Dendritic cell treated with granulocyte-macrophage colony-stimulating factor and Interleukin-4, amounts not matched to agents 40 ng/mL and 50 ng/mL, for 4 days (primary cell): ENCODE results near the gene GPR156.
"Not testable (repeated sequence)": the region's sequence is repeated elsewhere in the genome, so short reads cannot be mapped to it uniquely, and the experiment has no call there.

Experiments
- H3K27ac Mint-ChIP-seq: one replicate; pipeline ENCODE4 v1.8.0; 2022; ENCODE audit warnings: mild to moderate bottlenecking, mixed read lengths
- H3K27me3 Mint-ChIP-seq: one replicate; pipeline ENCODE4 v1.8.0; 2022; ENCODE audit warnings: mild to moderate bottlenecking, mixed read lengths
- H3K36me3 Mint-ChIP-seq: one replicate; pipeline ENCODE4 v1.8.0; 2022; ENCODE audit warnings: low read depth, mixed read lengths
- H3K4me1 Mint-ChIP-seq: one replicate; pipeline ENCODE4 v1.8.0; 2022; ENCODE audit warnings: low read depth, mixed read lengths
- H3K4me3 Mint-ChIP-seq: one replicate; pipeline ENCODE4 v1.8.0; 2022; ENCODE audit warnings: mild to moderate bottlenecking, moderate library complexity, mixed read lengths
- H3K9me3 Mint-ChIP-seq: one replicate; pipeline ENCODE4 v1.8.0; 2022; ENCODE audit warnings: mixed read lengths
- intact Hi-C: fragments of 100-400 bp; cut with micrococcal nuclease; formaldehyde crosslinking; loops from one replicate; pipeline ENCODE4 v1.15.0; 2022

The GPR156 gene

DNA sequence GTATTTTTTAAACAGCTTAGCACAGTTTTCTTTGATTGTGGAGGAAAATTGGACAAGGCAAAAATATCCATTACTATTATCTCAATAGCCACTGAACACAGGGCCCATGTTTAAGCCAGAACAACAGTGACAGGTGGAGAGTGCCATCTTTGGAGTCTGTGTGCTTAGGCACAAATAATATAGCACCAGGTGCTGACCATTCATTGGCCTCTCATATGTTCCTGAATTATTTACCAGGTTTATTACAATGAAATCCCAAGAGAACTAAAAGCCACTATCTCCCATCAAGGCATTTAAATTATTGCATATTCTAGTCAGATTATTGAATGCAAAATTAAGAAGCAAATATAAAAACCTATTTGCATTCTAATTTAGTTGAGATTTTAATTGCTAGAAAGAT is 39.6 kb downstream of the GPR156 start:
- H3K27ac Mint-ChIP-seq, result no peak overlapping the region
- intact Hi-C loops, result loop anchor here (2.0 kb wide), 2 partner anchors 261 to 353 kb away; no protein-coding TSS in a partner anchor
- H3K36me3 Mint-ChIP-seq, result no peaks in the 10 kb centered on the region
- peaks cover 5% of the 10 kb centered on the region for H3K4me1 Mint-ChIP-seq
- no peak overlapping the region for H3K4me3 Mint-ChIP-seq
- no peaks in the 10 kb centered on the region for H3K27me3 Mint-ChIP-seq
- no peaks in the 10 kb centered on the region for H3K9me3 Mint-ChIP-seq

DNA sequence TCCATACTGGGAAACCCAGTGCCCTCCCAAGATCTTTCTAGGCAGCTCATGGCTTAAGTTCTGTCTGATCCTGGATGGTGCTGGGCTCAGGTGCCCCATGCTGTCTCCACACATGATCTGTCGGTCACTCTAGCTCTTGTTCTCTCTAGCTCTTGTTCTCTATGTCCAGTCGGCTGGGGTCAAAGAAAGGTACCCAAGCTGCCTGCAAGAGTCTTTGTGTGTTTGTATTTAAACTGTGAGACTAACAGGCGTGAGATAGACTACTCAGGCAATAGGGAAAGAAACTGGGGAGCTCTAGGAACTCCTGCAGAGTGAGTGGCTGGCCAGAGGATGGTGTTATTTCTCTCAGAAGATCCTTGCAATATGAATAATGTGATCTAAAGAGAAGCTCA is 40.2 kb downstream of the GPR156 start:
- Mint-ChIP-seq H3K27ac (no peak overlapping the region), H3K4me1 (peaks cover 5% of the 10 kb centered on the region), H3K4me3 (no peak overlapping the region), H3K9me3 (no peaks in the 10 kb centered on the region), H3K36me3 (no peaks in the 10 kb centered on the region), H3K27me3 (no peaks in the 10 kb centered on the region)
- intact Hi-C loops, result loop anchor here (1.0 to 5.0 kb wide), 5 partner anchors 172 to 552 kb away; no protein-coding TSS in a partner anchor

DNA sequence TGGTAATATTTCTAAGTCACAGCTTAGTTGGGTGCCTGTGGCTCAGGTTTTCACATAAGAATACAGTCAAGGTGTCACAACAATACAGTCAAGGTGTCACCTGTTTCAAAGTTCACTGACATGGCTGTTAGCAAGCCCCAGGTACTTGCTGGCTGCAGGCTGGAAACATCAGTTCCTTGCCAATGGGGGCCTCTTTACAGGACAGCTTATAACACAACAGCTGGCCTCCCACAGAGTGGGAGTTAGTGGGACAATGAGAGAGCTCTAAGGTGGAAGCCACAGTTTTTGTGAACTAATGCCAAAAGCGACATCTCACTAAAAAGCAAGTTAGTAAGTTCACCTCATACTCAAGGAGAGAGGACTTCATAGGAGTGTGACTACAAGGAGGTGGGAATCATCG is 45.4 kb downstream of the GPR156 start:
- Mint-ChIP-seq H3K27me3 (no peaks in the 10 kb centered on the region), H3K4me1 (peaks cover 10% of the 10 kb centered on the region), H3K27ac (no peak overlapping the region), H3K9me3 (no peaks in the 10 kb centered on the region), H3K36me3 (no peaks in the 10 kb centered on the region), H3K4me3 (no peak overlapping the region)
- intact Hi-C loops, result loop anchor here (5.0 kb wide), 1 partner anchor 558 kb away; no protein-coding TSS in a partner anchor

DNA sequence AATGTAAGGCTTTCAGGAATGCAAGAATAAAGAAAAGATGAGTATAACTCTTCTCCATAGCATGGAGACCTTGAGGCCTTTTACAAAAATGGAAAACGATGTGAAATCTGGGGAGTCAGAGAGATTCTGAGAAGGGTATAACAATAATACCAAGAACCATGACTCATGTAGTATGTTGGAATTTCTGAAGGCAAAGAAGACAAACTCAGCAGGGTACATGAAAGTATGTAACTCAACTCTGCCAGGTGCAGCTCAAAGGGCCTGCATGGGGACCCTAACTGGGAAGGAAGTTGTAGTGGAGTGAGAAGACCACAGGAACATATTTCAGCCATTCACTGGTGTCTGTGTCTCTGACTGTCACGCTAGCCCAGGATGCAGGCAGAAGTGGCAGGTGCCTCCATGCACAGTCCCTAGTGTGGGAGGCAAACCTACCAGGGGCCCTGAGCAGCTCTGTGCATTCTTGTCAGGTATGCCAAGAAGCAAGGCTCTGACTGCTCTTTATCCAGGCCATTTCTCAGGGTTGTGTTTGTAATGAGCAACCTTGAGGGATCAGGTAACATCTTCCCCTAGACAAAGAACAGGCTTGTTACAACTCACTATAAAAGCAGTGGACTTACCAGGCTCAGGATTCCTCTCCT is 57.2 kb downstream of the GPR156 start:
- Mint-ChIP-seq H3K27me3 (no peaks in the 10 kb centered on the region), H3K4me1 (no peaks in the 10 kb centered on the region), H3K36me3 (no peaks in the 10 kb centered on the region), H3K27ac (no peak overlapping the region), H3K4me3 (no peak overlapping the region), H3K9me3 (no peaks in the 10 kb centered on the region)
- intact Hi-C loops, result no loop called here

DNA sequence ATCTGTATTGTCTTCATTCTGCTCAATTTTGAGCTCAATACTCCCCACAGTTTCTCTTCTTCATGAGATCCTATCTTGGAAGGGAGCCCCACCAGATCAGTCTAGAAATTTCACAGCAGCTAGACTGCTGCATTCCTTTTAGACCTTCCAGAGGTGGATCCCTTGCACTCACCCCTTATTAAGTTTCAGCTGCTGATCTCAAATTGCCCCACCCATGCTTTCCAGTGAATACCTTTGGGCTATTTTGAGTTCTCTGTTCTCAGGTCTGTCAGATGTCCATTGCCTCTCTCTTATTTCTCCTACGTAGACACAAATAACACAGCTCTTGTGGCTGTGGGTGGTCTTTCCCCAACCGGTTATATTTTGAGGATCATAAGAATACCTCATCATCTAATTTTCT is 60.8 kb downstream of the GPR156 start:
- no peak overlapping the region for H3K4me3 Mint-ChIP-seq

DNA sequence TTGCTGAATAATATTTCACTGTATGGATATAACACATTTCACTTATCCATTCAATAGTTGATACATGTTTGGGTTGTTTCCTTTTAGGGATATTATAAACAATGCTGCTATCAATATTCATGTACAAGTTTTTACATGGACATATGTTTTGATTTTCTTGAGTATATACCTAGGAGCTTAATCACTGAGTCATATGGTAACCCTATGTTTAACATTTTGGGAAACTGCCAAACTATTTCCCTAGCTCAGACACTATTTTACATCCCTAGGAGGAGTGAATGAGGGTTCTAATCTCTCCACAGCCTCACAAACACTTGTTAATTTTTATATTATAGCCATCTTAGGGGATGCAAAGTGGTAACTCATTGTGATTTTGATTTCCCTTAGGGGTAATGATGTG is 66.0 kb downstream of the GPR156 start:
- Mint-ChIP-seq H3K27me3 (no peaks in the 10 kb centered on the region), H3K9me3 (no peaks in the 10 kb centered on the region), H3K4me1 (no peaks in the 10 kb centered on the region), H3K36me3 (no peaks in the 10 kb centered on the region), H3K4me3 (no peak overlapping the region), H3K27ac (no peak overlapping the region)
- intact Hi-C loops, result no loop called here

More for the DNA sequence above, 60.8 kb downstream of the GPR156 start:
- no peaks in the 10 kb centered on the region for H3K9me3 Mint-ChIP-seq
- H3K4me1 Mint-ChIP-seq, result no peaks in the 10 kb centered on the region
- no peak overlapping the region for H3K27ac Mint-ChIP-seq
- intact Hi-C loops, result no loop called here
- H3K36me3 Mint-ChIP-seq, result no peaks in the 10 kb centered on the region
- no peaks in the 10 kb centered on the region for H3K27me3 Mint-ChIP-seq

DNA sequence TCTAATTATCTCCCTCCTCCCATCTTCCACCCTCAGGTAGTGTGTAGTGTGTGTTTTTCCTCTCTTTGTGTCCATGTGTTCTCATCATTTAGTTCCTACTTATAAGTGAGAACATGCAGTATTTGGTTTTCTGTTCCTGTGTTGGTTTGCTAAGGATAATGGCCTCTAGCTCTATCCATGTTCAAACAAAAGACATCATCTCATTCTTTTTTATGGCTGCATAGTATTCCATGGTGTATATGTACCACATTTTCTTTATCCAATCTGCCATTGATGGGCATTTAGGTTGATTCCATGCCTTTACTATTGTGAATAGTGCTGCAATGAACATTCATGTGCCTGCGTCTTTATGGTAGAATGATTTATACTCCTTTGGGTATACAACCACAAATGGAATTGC is 68.4 kb downstream of the GPR156 start:
- H3K9me3 Mint-ChIP-seq, H3K27ac Mint-ChIP-seq, H3K27me3 Mint-ChIP-seq, H3K36me3 Mint-ChIP-seq, H3K4me3 Mint-ChIP-seq, intact Hi-C loops, H3K4me1 Mint-ChIP-seq: not testable (repeated sequence)

DNA sequence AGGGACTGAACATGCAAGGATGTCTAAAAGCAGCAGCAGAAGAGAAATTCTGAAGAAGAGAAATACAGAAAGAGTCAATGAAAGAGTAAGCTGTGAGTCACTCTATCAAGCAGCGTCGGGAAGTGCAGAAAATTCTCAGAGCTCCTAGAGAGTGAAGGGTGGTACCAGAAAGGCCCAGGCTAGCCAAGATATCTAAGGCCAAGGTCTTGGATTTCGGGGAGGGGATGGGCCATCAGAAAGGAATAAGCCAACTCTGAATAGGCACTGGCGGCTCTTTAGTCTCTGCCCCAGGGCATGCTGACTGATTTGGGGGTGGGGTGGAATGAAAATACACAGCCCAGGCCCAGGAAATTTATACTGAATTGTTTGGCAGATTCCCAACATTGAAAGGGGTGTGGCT is 70.8 kb downstream of the GPR156 start:
- Mint-ChIP-seq H3K27ac (no peak overlapping the region), H3K9me3 (no peaks in the 10 kb centered on the region), H3K4me3 (no peak overlapping the region), H3K36me3 (no peaks in the 10 kb centered on the region), H3K4me1 (peaks cover 6% of the 10 kb centered on the region), H3K27me3 (no peaks in the 10 kb centered on the region)
- intact Hi-C loops, result no loop called here

DNA sequence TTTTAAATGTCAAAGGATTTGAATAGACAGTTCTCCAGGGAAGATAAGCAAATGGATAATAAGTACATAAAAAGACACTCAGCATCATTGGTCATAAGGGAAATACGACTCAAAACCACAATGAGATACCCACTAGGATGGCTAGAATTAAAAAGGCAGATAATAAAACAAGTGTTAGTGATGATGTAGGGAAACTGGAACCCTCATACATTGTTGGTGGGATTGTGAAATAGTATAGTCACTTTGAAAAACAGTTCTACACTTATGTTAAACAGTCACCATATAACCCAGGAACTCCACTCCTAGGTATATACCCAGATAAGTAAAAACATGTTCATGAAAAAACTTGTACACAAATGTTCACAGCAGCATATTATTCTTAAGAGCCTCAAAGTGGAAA is 72.5 kb downstream of the GPR156 start:
- Mint-ChIP-seq H3K4me1 (peaks cover 6% of the 10 kb centered on the region), H3K27me3 (no peaks in the 10 kb centered on the region), H3K9me3 (no peaks in the 10 kb centered on the region), H3K36me3 (no peaks in the 10 kb centered on the region), H3K27ac (no peak overlapping the region), H3K4me3 (no peak overlapping the region)
- intact Hi-C loops, result no loop called here

DNA sequence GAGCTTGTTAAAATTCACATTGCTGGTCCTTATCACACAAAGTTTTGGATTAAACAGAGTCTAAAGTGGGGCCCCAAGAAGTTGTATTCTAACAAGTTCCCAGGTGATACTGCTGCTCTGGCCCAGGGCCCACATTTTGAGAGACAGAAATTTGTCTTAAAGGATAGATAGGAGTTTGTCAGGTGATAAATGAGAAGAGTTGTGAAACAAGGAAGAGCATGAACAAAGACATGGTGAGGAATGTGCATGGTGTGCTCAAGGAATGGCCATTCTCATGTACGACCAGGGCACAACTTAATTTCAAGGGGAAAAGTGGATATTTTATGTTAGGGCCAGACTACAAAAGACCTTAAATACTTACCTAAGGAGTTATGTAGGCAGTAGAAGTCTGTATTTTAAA is 75.6 kb downstream of the GPR156 start:
- no peak overlapping the region for H3K4me3 Mint-ChIP-seq
- no peaks in the 10 kb centered on the region for H3K27me3 Mint-ChIP-seq
- H3K36me3 Mint-ChIP-seq, result no peaks in the 10 kb centered on the region
- peaks cover 14% of the 10 kb centered on the region for H3K4me1 Mint-ChIP-seq
- intact Hi-C loops, result no loop called here
- H3K27ac Mint-ChIP-seq, result no peak overlapping the region
- H3K9me3 Mint-ChIP-seq, result no peaks in the 10 kb centered on the region

DNA sequence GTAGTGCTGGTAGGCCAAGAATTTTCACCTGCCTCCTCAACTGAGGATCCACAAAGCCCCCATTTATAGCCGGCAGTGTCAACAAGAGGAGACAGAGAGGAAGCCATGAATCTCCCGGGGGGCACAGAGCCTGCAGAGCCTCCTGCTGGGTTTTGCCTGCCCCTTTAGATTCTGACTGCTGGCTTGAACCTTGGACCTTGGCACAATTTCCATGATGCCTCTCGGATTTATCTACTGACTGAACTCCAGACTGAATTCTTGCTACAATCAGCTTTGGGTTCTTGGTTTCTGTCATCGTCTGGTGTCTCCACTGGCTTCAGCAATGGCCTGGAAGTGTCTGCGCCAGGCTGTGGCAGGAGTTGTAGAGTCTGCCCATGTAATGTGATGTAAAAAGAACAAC is 80.7 kb downstream of the GPR156 start:
- no peaks in the 10 kb centered on the region for H3K36me3 Mint-ChIP-seq
- H3K27ac Mint-ChIP-seq, result no peak overlapping the region
- no peaks in the 10 kb centered on the region for H3K27me3 Mint-ChIP-seq
- H3K9me3 Mint-ChIP-seq, result no peaks in the 10 kb centered on the region
- H3K4me3 Mint-ChIP-seq, result no peak overlapping the region
- H3K4me1 Mint-ChIP-seq, result peaks cover 28% of the 10 kb centered on the region
- intact Hi-C loops, result no loop called here

DNA sequence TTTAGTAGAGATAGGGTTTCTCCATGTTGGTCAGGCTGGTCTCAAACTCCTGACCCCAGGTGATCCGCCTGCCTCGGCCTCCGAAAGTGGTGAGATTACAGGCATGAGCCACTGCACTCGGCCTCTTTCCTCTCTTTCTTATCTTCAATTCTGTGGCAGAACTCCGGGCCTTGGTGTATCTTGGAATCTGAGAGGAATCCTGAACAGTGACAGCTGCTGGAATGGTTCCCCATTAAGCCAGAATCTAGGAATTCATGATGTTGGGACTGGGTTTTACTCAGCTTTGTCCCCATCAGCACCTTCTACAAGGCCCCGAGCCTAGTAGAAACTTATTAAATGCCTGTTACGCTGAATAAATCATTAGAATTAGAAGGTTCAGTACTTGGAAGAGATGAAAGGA is 81.4 kb downstream of the GPR156 start:
- H3K4me3 Mint-ChIP-seq, result no peak overlapping the region
- intact Hi-C loops, result no loop called here

DNA sequence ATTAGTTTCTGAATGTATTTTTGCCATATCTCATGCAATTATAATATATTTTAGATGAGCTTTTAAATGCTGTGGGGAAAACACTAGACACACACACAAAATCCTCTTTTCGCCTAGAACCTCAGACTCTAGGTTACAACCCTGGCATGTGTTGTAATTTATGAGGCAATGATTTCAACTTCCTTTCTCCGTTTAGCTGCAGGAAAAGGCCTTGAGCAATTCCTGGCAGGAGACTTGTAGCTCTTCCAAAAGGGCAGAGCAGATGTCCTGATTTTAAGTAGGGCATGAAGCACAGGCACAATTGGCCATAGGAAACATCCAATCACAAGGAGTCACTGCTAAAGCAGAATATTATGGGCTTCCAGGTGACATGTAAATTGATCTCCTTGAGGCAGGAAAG is 82.0 kb downstream of the GPR156 start:
- Mint-ChIP-seq H3K27me3 (no peaks in the 10 kb centered on the region), H3K9me3 (no peaks in the 10 kb centered on the region), H3K4me1 (peaks cover 28% of the 10 kb centered on the region), H3K4me3 (no peak overlapping the region), H3K27ac (no peak overlapping the region), H3K36me3 (no peaks in the 10 kb centered on the region)
- intact Hi-C loops, result no loop called here

More for the DNA sequence above, 81.4 kb downstream of the GPR156 start:
- no peaks in the 10 kb centered on the region for H3K36me3 Mint-ChIP-seq
- H3K9me3 Mint-ChIP-seq, result no peaks in the 10 kb centered on the region
- H3K27me3 Mint-ChIP-seq, result no peaks in the 10 kb centered on the region
- no peak overlapping the region for H3K27ac Mint-ChIP-seq
- H3K4me1 Mint-ChIP-seq, result peaks cover 28% of the 10 kb centered on the region

DNA sequence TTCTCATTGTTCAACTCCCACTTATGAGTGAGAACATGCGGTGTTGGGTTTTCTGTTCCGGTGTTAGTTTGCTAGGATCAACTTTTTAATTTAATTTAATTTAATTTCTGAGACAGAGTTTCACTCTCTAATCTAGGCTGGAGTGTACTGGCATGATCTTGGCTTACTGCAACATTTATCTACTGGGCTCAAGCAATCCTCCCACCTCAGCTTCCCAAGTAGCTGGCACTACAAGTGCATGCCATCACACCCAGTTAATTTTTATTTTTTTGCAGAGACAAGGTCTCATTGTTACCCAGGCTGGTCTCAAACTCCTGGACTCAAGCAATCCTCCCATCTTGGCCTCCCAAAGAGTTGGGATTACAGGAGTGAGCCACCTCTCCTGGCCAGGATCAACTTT is 82.7 kb downstream of the GPR156 start:
- no peaks in the 10 kb centered on the region for H3K36me3 Mint-ChIP-seq
- no peaks in the 10 kb centered on the region for H3K9me3 Mint-ChIP-seq
- intact Hi-C loops, result no loop called here
- H3K4me1 Mint-ChIP-seq, result peaks cover 28% of the 10 kb centered on the region
- H3K27ac Mint-ChIP-seq, result no peak overlapping the region
- no peaks in the 10 kb centered on the region for H3K27me3 Mint-ChIP-seq
- no peak overlapping the region for H3K4me3 Mint-ChIP-seq

DNA sequence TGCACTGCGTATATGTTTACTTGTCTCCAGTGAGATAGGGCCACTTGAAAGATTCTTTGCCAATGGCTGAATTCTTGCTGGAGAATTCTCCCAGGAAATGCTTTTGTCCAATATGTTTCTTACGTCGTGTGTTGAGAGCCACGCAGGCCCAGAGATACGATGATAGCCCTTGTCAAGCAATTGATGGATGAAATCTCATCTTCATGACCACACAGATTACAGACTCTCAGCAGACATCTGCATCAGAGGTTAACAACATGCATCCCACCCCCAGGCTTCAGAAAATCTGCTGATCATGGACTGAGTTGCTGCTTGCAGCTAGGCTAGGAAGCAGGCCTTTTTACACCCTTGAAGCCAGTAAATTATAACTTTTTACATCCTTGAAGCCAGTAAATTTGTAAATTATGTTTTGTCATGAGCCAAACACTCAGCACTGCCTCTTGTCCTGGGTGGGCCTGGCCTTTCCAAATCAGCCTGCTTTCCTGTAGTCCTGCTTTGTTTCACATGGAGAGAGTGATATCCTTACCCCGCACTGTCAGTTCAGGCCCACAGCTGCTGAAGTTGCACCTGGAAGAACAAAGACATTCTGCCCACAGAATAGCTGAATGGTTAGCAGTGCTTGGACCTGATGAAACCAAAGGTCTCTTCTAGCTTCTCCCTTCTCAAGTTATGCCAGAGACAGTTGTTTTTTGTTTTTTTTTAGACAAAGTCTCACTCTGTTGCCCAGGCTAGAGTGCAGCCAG is 84.4 kb downstream of the GPR156 start:
- no peak overlapping the region for H3K27ac Mint-ChIP-seq
- H3K27me3 Mint-ChIP-seq, result no peaks in the 10 kb centered on the region
- H3K4me1 Mint-ChIP-seq, result peaks cover 27% of the 10 kb centered on the region
- intact Hi-C loops, result no loop called here
- no peak overlapping the region for H3K4me3 Mint-ChIP-seq
- no peaks in the 10 kb centered on the region for H3K36me3 Mint-ChIP-seq
- H3K9me3 Mint-ChIP-seq, result no peaks in the 10 kb centered on the region
